Skin epidermis (tissue), 12 donors: Measurements from ENCODE around the gene RIMOC1.

Experiments
- H3K27ac ChIP-seq, 21 experiments: fragments of 200-600 bp; sonication (generic) in 11 of 21; one replicate each; pipeline ENCODE4 v1.5.0; 2020; ENCODE audit warnings: mild to moderate bottlenecking in 3 of 21, inconsistent platforms in 2 of 21, moderate library complexity in 2 of 21
- H3K4me3 ChIP-seq, 7 experiments: fragments of 200-600 bp; sonication (generic) in 2 of 7; one replicate each; pipeline ENCODE4 v1.5.0; 2020; ENCODE audit warnings: inconsistent platforms in 2 of 7, mild to moderate bottlenecking in 2 of 7, moderate library complexity in 1 of 7

The RIMOC1 gene, protein sequence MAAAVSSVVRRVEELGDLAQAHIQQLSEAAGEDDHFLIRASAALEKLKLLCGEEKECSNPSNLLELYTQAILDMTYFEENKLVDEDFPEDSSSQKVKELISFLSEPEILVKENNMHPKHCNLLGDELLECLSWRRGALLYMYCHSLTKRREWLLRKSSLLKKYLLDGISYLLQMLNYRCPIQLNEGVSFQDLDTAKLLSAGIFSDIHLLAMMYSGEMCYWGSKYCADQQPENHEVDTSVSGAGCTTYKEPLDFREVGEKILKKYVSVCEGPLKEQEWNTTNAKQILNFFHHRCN

DNA sequence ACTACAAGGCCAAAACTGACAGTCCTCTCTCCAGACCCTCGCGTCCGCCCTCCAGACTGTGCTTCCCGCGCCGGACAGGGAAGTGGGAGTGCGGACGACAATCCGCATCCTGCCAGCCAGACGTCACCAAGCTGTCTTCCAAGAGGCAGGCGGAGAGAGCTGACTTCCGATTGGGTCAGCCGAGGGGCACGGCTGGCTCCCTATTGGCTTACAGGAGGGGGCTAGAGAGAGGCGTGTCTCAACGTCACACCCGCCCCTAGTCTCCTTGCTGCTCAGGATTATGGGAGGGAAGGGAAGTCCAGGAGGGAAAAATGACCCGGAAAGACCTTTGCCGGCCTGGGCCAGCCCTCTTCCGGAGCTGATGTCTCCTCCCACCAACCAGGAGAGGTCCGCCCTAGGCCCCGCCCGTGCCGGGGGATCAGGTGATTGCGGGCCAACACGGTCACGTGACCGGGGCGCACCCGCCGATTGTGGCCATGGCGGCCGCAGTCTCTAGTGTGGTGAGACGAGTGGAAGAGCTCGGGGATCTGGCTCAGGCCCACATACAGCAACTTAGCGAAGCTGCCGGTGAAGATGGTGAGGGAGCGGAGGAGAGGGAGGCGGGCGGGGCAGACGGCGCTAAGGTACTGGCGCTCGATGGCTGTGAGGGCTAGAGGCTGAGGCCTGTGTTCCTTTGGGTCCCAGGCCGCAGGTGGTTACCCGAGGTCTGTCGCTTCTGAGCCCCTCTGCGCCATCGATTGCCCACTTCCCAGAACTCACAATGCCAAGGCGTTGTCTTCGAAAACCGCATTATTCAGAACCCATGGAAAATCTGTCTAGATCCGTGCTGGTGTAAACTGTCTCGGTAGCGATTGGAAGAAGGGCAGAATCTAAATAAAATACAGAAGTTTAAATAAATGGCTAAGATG lies at the start of gene RIMOC1:
RIMOC1 (plus strand) TSS at position 453 of the 908 bp plus-strand sequence; CDS start at position 477, 24 bp downstream.
- peak within 1 kb of the TSS; percentile 72 to 97 (median 89) for H3K27ac ChIP-seq
- H3K4me3 ChIP-seq: peak within 1 kb of the TSS; percentile 53 to 93 (median 72)

DNA sequence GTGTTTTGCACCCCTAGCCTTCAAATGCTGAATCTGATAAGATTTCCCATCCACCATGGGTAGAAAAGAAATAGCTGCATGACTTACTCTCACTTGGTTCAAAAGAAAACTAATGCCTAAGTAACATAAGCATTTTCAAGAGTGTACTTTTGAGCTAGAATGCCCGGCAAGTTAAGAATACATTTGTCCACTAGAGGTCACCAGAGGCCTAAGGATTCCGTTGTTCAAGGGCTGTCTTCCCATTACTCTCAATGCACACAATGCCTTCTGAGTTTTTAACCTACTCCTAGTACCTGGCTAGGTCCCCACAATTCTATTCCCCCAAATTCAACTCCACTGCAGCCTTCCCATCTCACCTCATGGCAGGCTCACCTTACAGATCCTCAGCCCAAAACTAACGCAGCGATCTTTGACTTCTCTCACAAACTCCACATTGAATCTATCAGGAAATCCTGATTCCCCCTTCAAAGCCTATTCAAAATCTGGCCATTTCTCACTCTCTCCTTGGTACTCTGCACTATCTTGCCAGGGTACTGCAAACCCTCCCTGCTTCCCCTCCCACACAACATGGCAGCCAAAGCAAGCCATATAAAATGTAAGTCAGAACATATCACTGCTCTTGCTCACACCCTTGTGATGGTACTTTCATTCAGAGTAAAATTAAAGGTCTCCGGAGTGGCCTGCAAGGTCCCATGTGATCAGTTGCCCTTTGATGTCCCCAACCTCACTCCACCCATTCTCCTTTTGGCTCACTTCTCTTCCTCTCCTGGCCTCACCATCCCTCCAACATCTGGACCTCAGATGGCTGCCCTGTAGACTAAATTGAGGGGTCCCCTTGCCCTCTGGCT lies 47.3 kb upstream of the RIMOC1 start:
- no peak overlapping the region for H3K4me3 ChIP-seq
- peak overlapping the region in 2 of 21 experiments; percentile 23 to 46 for H3K27ac ChIP-seq

DNA sequence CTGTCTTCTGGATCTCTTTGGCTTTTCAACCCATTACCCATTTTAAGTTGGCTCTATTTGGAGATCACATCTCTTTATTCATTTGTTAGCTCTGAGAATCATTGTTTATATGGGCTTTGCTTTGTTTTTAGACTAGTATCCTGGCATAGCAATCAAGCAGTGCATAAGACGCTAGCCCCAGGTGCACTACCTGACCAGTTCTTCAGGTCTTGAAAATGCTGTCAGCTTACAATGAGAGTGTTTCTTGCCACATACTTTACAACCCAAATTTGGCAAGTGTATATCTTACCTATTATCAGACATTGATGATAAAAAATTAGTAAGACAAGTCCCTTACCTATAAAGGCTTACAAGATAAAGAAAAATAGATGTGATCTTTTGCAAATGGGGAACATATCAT lies 46.2 kb upstream of the RIMOC1 start:
- peak overlapping the region in 2 of 21 experiments; percentile 22 to 23 for H3K27ac ChIP-seq
- no peak overlapping the region for H3K4me3 ChIP-seq

DNA sequence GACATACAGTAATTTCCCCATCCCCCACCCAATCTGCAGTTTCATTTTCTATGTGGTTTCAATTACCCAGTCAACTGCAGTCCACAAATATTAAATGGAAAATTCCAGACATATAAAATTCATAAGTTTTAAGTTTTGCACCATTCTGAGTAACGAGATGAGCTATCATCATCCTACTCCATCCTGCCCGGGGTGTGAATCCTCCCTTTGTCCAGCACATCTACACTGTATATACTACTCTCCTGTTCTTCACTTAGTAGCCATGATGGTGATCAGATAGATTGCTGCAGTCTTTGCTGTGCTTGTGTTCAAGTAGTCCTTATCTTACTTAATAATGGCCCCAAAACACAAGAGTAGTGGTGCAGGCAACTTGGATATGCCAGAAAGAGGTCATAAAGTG lies 45.3 kb upstream of the RIMOC1 start:
- Histone ChIP-seq H3K27ac (no peak overlapping the region), H3K4me3 (no peak overlapping the region)

DNA sequence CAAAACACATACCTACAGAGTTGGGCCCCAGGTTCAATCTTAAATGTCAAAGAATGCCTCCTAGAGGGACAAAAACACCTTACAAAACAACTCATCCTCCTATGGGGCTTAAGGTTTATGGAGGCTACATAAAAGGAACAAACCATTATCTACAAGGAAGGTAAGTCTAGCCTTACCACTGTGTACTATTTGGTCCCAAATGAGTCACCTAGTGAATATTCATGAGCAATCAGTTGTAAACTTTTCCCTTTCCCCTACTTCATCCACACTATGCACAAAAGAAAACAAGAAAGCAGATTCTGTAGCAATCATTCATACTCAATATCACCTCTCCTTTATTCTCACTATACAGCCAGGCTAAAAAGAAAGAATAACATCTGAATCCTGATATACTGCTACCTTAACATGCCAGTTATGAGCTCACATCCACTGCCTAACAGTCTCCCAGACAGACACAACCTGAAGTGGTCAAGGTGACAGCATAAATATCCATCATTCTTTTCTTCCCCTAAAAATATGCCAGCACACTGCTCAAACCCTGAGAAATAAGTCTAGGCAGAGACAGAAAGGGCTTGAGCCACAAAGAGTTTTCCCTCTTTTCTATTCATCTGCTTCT lies 40.2 kb upstream of the RIMOC1 start:
- no peak overlapping the region for H3K27ac ChIP-seq
- H3K4me3 ChIP-seq: no peak overlapping the region

DNA sequence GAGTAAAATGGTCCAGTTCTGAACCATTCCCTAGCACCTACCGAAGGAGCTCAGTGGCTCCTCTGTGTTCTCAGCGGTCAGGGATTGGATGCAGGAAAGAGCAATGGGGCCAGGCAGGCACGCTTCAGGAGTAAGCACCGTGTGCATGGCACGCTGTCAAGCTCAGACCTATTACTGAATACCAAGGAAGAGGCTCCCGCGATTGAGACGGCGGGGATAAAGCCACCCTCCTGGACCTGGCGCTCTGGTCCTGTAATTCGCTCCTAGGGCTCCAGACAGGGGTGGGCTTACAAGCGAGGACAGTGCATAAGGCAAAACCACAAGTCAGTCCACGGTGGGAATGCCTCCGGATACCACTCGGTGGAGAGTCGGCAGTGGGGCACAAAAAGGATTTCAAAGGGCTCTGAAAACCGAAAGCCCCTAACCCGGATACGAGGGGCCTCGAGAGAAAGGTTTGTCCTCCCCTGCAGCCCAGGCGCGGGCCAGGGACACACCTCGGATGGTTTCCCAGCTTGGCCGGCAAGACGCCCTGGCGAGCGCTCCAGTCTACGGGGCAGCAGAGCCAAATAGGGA lies 34.9 kb upstream of the RIMOC1 start:
- Histone ChIP-seq H3K27ac (peak overlapping the region in 17 of 21 experiments; percentile 75 to 96 (median 86)), H3K4me3 (peak overlapping the region; percentile 66 to 97 (median 73))

DNA sequence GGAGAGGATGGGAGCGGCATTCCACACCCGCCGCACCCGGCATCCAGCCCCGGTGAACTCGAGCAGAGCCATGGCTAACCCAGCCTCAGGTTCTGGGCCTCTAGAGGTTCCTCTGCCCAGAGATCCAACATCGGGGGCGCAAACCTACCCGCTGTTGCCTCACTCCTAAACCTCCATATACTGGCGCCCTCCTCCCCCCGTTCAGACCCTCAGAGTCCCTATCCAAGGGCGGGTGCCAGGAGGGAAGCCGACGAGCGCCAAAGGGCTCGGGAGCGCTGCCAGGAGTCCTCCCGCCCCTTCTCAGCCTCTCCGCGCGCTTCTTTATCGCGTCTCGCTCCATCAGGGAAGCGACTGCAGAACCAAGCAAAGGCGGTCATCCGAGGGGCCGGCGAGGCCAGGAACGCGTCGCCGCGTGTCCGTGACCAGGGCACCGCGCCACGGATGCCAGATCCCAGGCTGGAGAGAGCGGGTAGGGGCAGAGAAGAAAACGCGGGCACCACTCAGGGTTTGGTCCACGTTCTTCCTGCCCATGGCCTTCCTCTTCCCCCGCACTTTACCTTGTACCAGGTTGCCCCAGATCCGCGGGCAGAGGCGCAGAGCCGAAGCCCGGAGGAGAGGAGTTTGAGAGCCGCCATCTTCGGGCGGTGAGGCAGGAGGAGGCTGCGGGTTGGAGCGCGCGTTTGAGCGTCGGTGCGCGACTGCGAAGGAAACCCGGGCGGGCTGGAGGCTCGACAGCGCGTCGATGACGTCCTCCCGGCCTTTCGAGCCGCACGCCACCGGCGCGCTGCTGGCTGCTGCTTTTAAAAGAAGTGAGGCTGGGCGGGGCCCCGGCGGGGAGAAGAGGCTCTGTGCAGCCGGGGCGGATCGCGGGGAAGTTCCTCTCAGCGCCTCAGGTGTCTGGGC lies 34.2 kb upstream of the RIMOC1 start, which contains the start of gene OXCT1:
OXCT1 (minus strand) TSS at position 702 of the 903 bp plus-strand sequence; CDS start at position 635, 67 bp downstream.
- H3K27ac ChIP-seq: peak within 1 kb of the TSS; percentile 43 to 96 (median 83)
- H3K4me3 ChIP-seq: peak within 1 kb of the TSS; percentile 66 to 97 (median 73)

DNA sequence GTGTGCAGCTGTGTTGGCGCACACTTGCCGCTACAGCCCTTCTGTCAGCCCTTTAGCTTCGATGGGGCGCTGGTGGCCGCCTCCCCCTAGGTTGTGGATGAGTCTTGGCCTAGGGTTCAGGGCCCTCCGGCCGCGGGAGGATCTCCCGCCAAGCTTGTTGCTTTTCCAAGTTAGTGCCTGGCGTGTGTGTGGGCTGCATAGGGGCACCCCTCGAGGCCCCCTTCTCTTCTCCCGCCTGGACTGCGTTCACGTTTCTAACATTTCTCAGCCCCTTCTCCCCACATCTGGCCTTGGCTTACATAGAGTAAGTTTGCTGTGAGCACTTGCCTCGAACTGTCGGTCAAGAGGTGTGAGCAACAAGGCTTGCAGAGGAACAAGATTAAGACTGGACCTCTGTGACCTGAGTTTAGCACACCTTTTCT lies 33.5 kb upstream of the RIMOC1 start:
- peak overlapping the region; percentile 66 to 97 (median 73) for H3K4me3 ChIP-seq
- peak overlapping the region in 20 of 21 experiments; percentile 60 to 96 (median 83) for H3K27ac ChIP-seq

DNA sequence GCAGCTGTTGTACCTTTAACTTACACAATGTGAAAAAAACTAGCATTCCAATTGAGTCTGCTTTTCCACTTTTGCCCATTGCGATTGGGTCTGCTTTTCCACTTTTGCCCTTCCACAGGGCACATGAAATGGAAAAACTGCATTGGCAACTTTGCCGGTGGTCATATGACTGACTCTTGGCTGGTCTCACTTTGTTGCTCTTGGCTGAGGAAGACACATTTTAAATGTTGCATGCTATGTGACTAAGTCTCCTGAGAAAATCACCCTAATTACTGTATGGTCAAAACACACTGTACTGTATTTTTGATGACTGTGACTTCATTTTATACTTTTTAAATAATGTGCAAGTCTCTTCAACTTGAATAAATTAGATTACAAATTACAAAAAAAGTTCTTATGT lies 32.3 kb upstream of the RIMOC1 start:
- Histone ChIP-seq H3K4me3 (no peak overlapping the region), H3K27ac (peak overlapping the region in 1 of 21 experiments; percentile 23)

DNA sequence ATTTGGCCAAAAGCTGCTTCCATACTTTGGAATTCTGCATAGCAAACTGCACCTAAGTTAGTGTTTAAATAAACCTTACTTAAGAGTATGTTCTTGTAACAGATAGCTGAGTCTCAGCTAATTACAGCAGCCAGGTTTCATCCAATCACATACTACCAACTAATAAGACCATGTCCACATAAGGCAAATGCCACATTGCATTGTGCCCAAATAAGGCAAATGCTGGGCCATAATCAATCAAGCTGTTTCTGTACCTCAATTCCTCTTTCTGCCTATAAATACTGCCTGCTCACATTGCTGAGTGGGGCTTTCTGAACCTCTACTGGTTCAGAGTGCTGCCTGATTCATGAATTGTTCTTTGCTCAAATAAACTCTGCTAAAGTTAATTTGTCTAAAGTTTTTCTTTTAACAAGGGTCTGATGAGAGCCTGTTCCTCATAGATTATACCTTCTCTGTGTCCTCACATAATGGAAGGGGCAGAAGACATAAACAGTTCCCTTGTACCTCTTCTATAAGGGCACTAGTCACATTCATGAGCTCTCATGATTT lies 29.6 kb upstream of the RIMOC1 start:
- H3K27ac ChIP-seq: no peak overlapping the region
- H3K4me3 ChIP-seq: no peak overlapping the region

DNA sequence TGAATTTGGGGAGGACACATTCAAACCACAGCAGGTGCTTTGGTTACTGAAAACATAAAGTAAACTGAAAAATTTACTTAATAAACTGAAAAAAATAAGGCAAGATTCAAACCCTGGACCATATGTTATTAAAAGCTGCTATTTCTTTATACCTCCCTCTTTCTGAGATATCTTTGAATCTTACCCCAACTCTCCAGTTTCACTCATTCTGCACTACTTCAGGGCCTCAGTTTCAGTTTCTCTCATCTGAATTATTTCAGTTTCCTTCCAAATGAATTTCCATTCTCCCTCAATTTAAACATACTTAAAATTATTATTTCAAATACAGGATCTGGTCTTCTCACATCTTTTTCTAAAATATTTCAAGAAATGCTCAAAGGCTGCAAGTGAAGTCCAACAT lies 29.0 kb upstream of the RIMOC1 start:
- Histone ChIP-seq H3K4me3 (no peak overlapping the region), H3K27ac (no peak overlapping the region)

DNA sequence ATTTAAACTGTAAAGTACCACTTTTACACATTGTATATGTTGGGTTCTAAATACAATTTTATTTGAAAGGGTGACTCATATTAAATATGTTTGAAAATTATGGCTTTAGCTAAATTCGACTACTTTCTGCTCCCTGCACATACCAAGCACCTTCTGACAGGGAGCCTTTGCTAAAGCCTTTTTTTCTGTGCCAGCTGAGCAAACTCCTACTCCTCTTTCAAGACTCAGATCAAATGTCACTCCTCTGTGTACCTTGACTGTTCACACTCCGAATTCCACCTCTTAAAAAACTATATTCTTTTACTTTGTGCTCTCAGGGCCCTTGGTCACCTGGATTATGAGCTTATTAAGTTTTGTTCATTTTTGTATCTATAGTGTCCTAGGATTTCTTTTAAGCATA lies 27.5 kb upstream of the RIMOC1 start:
- no peak overlapping the region for H3K27ac ChIP-seq
- no peak overlapping the region for H3K4me3 ChIP-seq

DNA sequence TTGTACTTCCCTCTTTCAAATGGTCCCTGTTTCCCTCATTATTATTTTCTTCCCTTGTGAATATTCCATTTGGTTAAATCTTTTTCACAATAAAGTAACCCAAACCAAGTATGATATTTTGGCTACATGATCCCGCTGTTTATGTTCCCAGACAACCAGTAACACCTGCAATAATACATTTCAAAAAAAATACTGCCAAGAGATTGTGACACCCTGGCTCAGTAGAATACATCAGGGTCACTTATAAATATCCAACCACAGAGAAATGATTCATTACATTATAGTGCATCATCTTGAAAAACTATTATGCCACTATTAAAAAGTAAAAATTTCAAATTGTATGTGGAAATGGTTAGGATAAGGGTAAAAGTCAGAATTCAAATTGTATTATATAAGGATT lies 26.7 kb upstream of the RIMOC1 start:
- H3K27ac ChIP-seq: no peak overlapping the region
- no peak overlapping the region for H3K4me3 ChIP-seq

DNA sequence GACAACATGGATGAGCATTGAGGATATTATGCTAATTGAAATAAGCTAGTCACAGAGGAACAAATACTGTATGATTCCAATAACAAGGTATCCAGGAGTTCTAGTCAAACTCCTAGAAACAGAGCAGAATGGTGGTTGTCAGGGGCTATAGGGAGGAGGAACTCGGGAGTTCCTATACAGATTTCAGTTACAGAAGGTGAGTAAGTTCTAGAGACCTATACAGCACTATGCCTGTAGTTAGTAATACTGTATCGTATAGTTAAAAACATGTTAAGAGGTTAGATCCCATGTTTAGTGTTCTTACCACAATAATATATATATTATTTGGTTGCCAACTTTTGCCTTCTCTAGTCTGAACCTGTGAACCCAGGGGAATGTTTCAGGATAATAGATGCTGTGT lies 26.0 kb upstream of the RIMOC1 start:
- H3K27ac ChIP-seq: no peak overlapping the region
- no peak overlapping the region for H3K4me3 ChIP-seq

DNA sequence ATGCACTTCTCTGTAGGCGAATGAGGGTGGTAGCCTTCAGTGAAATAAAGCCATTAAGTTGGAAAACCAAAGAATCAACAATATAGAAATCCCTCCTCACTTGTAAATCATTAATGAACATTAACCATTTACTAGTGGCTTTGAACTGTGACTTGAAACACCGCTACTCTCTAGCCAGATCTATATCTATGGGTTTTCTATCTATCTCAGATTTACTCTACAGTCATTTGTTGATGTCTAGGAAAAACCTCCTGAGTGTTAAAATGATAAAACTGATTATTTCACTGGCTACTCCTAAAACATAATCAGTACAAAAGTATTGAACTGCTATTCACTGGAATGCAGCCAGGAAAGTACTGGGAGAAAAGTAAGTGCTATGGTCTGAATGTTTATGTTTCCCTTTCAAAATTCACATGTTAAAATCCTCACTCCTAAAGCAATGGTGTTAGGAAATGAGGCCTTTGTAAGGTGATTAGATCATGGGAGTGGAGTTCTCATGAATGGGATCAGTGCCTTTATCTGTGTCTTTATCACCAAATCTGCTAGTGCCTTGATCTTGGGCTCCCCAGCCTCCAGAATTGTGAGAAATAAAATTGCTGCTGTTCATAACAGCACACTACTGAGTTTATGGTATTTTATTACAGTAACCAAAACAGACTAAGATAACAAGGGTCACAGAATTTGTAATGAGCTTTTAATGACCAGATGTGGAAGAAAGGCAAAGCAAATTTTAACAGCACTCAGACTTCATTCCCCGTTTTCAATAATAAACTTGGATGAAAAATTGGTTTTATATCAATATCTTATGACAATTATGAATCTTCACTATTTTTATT lies 25.3 kb upstream of the RIMOC1 start:
- Histone ChIP-seq H3K27ac (no peak overlapping the region), H3K4me3 (no peak overlapping the region)

DNA sequence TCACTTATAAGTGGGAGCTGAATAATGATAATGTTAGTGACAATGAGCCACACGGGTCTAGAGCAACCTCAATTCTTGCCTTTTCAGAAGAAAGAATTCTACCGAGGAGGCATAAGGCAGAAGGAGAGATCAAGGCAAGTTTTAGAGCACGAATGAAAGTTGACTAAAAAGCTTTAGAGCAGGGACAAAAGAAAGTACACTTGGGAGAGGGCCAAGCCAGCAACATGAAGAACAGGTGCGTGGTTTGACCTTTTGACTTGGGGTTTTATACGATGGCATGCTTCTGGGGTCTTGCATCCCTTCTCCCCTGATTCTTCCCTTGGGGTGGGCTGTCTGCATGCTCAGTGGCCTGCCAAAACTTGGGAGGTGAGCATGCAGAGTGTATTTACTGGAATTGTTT lies 21.4 kb upstream of the RIMOC1 start:
- Histone ChIP-seq H3K27ac (no peak overlapping the region), H3K4me3 (no peak overlapping the region)

DNA sequence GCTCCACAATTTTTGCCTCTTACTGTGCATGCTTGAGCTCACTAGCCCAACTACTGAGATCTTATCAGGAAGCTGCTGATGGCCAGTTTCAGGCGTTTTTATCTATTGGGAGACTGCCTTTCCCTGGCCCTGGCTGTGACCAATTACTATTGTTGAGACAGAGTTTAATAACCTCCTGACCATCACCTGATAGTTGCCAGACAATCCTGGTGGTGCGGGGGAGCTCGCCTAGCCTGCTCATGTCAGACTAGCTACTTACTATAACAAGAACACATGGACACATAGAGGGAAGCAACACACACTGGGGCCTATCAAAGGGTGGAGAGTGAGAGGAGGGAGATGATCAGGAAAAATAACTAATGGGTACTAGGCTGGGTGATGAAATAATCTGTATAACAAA lies 20.9 kb upstream of the RIMOC1 start:
- Histone ChIP-seq H3K4me3 (no peak overlapping the region), H3K27ac (no peak overlapping the region)
